Fibroblast of mammary gland (primary cell): Measurements from ENCODE around the gene CBX6.
A peak's percentile ranks its signal among the peaks of the same experiment; 100 is the strongest.

Experiments
- DNase-seq: peaks from one replicate; pipeline ENCODE4 v3.0.0-alpha.2; 2010; ENCODE audit warnings: low read depth
- H3K4me3 ChIP-seq: 2 replicates; pipeline ENCODE4 v1.5.1; 2011; ENCODE audit warnings: low read depth, mild to moderate bottlenecking, low read length, moderate library complexity; ENCODE audit not compliant: control insufficient read depth
- CTCF ChIP-seq: conservative IDR thresholded peaks from 2 replicates; pipeline ENCODE4 v1.5.1; 2011; ENCODE audit warnings: low read depth, low read length, inconsistent platforms; ENCODE audit not compliant: control insufficient read depth, insufficient read depth

CBX6 gene

GRCh38 chr22:38869663-38870062 lies 2.4 kb downstream of the CBX6 start:
- no peak overlapping the region for H3K4me3 ChIP-seq
- TF ChIP-seq CTCF: no peak
- DNase-seq: no peak

- peak; percentile 81 for TF ChIP-seq CTCF
- H3K4me3 ChIP-seq: no peak overlapping the region
- peak; percentile 61 for DNase-seq
These were observed 3.1 kb downstream of the CBX6 start for GRCh38 chr22:38868886-38869381.

- no peak for DNase-seq
- no peak for TF ChIP-seq CTCF
- H3K4me3 ChIP-seq: no peak overlapping the region
These were observed 3.7 kb downstream of the CBX6 start for GRCh38 chr22:38868286-38868721.

- TF ChIP-seq CTCF: no peak
- DNase-seq: no peak
- H3K4me3 ChIP-seq: no peak overlapping the region
These were observed 4.3 kb downstream of the CBX6 start for GRCh38 chr22:38867471-38868285.

- TF ChIP-seq CTCF: no peak
- DNase-seq: no peak
- H3K4me3 ChIP-seq: no peak overlapping the region
These were observed 4.9 kb downstream of the CBX6 start for GRCh38 chr22:38867124-38867455.

- H3K4me3 ChIP-seq: no peak overlapping the region
- no peak for TF ChIP-seq CTCF
- no peak for DNase-seq
These were observed 5.5 kb downstream of the CBX6 start for GRCh38 chr22:38866399-38867123.

GRCh38 chr22:38866024-38866398 lies 6.0 kb downstream of the CBX6 start:
- no peak for TF ChIP-seq CTCF
- no peak overlapping the region for H3K4me3 ChIP-seq
- DNase-seq: no peak
